Urothelium cell line (cell line): ENCODE data around the gene SLC41A3.
A peak's percentile ranks its signal among the peaks of the same experiment; 100 is the strongest.
"Not testable (repeated sequence)": the region's sequence is repeated elsewhere in the genome, so short reads cannot be mapped to it uniquely, and the experiment has no call there.

ENCODE experiments used
- DNase-seq: peaks from one replicate; pipeline ENCODE4 v3.0.0; 2011; ENCODE audit warnings: low spot score, mixed read lengths
- FAIRE-seq: peaks from 2 replicates; lab custom pipeline; 2011; peaks lifted over from hg19 to GRCh38; lab: Jason Lieb, UNC

SLC41A3 gene

GRCh38 chr3:126107203-126107939 is 23.4 kb upstream of the SLC41A3 start:
- DNase-seq (no peak), FAIRE-seq (no peak)

GRCh38 chr3:126106336-126107202 is 22.6 kb upstream of the SLC41A3 start:
- DNase-seq (no peak), FAIRE-seq (no peak)

GRCh38 chr3:126105691-126106187 is 21.8 kb upstream of the SLC41A3 start:
- no peak for FAIRE-seq
- DNase-seq, result no peak

- DNase-seq (no peak), FAIRE-seq (no peak)
Measured at GRCh38 chr3:126104742-126105605, 21.1 kb upstream of the SLC41A3 start.

GRCh38 chr3:126104028-126104635 is 20.2 kb upstream of the SLC41A3 start:
- FAIRE-seq (no peak), DNase-seq (no peak)

- DNase-seq (no peak), FAIRE-seq (no peak)
Measured at GRCh38 chr3:126103121-126104027, 19.4 kb upstream of the SLC41A3 start.

- DNase-seq (no peak), FAIRE-seq (no peak)
Measured at GRCh38 chr3:126102530-126102951, 18.6 kb upstream of the SLC41A3 start.

GRCh38 chr3:126102011-126102410 is 18.1 kb upstream of the SLC41A3 start:
- no peak for FAIRE-seq
- DNase-seq, result no peak

GRCh38 chr3:126101521-126101982 is 17.6 kb upstream of the SLC41A3 start:
- DNase-seq (no peak), FAIRE-seq (no peak)

- FAIRE-seq (peak; percentile 66), DNase-seq (peak; percentile 67)
Measured at GRCh38 chr3:126100634-126101301, 16.8 kb upstream of the SLC41A3 start.

GRCh38 chr3:126100269-126100633 is 16.3 kb upstream of the SLC41A3 start:
- no peak for FAIRE-seq
- DNase-seq, result no peak

GRCh38 chr3:126098391-126098858 is 14.5 kb upstream of the SLC41A3 start:
- DNase-seq, result no peak
- no peak for FAIRE-seq

GRCh38 chr3:126097801-126098200 is 13.9 kb upstream of the SLC41A3 start:
- DNase-seq (no peak), FAIRE-seq (no peak)

GRCh38 chr3:126096274-126096673 is 12.3 kb upstream of the SLC41A3 start:
- not testable (repeated sequence) for DNase-seq, FAIRE-seq

GRCh38 chr3:126092128-126092527 is 8.2 kb upstream of the SLC41A3 start:
- not testable (repeated sequence) for DNase-seq, FAIRE-seq

GRCh38 chr3:126087552-126088175 is 3.7 kb upstream of the SLC41A3 start:
- no peak for DNase-seq

GRCh38 chr3:126085841-126086240 is 1.9 kb upstream of the SLC41A3 start:
- DNase-seq (no peak), FAIRE-seq (no peak)

More at GRCh38 chr3:126087552-126088175, 3.7 kb upstream of the SLC41A3 start:
- no peak for FAIRE-seq

GRCh38 chr3:126085276-126085675 is 1.4 kb upstream of the SLC41A3 start:
- DNase-seq, result no peak
- FAIRE-seq, result no peak
